ENCODE measurements around the gene GAP43.

Gene GAP43

DNA sequence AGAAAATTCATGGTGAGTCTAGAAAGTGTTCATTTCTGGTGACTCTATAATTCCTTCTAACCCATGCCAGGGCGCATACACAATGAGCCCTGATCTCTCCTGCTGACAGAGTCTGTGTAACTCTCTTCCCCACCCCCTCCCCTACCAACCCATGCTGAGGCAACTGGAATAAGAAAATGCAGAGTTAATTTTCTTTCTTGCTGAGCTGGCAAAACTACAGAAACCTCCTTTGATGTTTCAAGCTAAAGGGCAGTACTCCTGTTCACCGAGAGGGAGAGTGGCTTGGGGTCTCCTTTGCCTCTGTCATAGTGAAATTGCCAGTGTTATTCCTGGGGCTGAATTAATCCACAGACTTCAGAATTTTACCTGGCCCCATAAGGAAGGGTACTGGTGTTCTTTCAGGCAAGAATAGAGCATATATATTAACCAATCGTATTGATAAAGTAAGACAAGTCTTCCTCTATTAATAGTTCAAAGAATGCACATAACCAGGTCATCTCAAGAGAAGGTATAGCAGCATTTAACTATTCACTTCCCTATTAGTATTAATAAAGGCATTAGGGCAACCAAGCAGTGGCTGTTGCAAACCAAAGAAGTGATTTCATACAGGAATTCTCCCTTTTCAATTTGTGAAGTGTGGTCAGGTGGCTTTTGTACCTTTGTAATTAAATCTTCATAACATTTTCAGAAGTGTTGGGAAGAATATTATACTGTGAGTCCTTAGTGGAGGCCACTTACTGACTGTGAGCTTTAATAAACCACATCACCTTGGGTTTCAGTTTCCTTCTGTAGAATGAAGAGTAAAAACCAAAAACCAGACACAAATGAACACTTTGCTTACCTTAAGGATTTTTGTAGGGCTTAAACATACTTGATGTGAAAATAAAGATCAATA is 4.1 kb downstream of the GAP43 start:
- no peak for DNase-seq (ENCODE audit: low spot score)

DNA sequence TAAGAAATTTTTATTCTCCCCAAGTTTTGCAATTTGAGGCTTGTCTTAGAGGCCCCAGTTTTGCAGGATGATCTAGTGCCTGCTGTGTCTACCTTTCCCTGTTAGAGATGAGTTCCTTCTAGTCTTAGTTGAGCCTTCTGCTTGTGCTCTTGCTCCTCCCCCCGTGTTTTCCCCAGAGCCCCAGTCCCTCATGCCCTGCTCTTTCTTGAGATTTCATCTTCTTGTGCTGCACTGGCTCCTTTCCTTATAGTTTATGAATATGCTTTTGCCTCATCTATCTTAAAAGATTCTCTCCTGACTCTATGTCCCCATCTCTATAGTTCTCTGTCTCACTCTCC is 4.7 kb downstream of the GAP43 start:
- DNase-seq (ENCODE audit: low spot score), result no peak

DNA sequence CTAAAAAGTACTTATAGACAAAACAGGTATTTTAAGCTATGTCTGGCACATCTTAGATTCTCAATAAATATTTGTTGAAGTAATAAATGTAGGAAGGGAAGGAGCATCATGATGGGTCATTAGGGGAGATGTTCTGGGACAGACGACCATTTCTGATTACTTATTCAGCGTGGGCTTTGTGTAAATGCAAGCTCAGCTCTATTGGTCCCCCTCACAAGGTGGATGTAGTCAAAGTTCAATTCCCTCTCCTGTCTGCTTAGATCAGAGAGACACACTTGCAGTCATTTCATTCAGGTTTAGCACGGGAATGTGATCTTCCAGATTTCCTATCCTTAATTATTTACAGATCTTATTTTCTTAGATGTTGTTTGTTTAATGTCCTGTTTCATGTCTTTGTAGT is 7.5 kb downstream of the GAP43 start:
- no peak for DNase-seq (ENCODE audit: low spot score)

DNA sequence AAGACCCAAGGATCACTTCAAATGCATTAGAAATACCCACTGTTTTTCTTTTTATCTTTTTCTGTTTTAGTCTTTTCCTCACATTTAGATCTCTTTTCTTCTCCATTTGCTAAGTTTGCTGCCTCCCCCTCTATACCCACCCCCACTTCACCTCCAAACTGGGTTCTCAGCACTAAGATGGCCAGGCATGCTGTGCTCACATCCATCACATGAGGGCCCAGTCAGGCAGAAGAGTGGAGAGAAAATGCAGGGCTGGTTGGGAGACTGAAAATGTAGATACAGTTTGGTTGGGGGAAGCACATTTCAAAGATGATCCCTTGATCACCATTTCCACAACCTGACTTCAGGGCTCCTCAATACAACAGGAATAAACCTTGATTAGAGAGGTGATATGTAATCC is 8.7 kb downstream of the GAP43 start:
- DNase-seq (ENCODE audit: low spot score), result no peak

DNA sequence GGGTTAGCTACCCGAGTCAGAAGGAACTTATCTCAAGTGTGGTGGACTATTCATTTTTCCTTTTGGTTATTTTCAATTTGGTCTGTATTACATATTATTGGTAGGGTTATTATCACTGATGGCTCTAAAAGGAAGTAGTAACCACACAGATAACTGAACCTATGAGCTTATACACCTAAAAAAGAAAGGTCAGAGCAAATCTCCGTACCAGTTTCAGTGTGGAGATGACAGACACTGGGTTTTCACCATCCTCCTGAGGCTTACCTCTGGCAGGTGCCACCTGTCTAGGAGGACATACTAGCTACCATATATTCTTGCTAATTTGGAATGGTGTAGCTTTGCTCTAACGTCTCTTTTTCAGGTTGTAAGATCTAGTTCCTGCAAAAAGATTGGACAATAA is 10.2 kb downstream of the GAP43 start:
- no peak for DNase-seq (ENCODE audit: low spot score)

DNA sequence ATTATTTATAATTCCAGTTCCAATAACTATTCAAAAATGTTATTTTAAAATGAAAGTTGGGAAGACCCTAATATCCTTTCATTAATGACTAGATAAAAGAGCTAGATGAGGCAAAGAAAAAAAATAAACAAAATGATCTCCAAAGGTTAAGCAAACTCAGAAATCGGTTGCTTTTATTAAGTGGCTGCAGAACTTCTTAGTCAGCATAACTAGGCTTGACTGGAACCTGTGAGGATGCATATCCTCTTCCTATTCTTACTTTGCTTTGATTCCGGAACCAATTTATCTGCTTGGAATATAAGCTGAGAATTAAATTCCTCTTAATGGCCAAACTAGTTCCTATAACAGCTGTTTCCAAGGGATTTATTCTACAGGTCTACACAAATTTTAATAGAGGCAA is 10.7 kb downstream of the GAP43 start:
- no peak for DNase-seq (ENCODE audit: low spot score)

DNA sequence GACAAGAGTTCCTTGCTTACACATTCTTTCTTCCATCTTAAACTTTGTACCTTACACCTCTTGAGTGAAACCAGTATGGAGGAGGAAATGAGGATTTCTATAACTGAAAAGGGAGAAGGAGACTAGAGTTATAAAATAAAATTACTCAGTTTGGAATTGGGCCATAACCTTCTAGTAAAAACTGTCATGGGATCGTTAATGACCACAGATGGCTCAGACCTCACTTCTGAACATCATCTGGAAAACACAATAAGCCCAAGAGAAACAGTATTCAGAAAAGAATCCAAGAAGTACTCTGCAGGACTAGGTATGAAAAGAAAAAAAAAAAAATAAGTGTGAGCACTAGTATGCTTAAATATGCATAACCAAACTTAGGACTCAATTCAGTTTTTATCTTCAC is 12.1 kb downstream of the GAP43 start:
- no peak for DNase-seq (ENCODE audit: low spot score)

DNA sequence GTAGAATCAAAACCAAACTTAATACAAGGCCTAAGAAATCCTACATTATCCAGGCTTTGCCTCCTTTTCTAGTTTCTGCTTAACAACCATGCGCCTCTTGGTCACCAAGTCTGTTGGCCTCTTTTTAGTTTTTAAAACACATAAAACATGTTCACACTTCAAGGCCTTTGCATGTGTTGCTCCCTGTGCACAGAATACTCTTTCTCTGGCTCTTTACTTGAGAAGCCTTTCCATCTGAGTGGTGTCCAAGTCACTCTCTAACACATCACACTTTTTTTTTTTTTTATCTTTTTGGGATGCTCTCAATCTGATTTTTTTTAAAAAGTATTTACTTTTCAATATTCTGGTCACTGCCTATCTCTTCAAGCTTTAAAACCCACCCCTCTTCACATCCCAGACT is 14.9 kb downstream of the GAP43 start:
- DNase-seq (ENCODE audit: low spot score), result no peak

DNA sequence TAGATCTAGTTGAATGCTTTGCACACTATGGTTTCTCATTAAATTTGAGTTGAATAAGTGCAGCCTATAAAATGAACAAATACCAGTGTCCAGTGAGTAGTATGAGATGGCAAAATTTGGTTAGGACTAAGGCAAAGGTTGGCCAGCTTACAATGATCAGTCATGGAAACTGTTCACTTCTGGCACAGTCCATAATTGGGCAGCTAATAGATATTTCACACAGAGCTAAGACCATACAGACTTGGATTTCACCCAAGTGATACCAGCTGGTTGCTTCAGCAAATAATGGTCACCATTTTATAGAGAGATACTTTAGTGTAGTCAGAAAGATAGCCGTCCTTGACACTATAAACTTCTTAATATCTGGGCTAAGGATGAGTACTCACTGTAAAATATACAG is 15.7 kb downstream of the GAP43 start:
- no peak for DNase-seq (ENCODE audit: low spot score)

DNA sequence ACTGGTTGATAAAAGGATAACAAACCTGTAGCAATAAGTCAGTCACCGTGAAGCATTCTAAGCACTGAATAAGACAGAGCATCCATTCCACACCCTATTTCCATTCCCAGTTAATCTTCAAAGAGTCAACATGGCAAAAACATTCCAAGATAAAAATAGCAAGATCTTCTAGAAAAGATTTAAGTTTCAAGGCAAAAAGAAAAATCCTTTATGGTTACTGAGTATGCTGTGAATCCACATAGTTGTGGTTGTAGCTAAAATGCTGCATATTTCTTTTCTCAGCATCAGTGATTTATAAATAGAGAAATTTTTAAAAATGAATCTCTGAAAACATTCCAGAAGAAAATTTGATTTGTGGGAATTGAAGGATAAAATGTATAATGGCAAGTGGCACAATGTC is 21.1 kb downstream of the GAP43 start:
- DNase-seq (ENCODE audit: low spot score), result no peak

DNA sequence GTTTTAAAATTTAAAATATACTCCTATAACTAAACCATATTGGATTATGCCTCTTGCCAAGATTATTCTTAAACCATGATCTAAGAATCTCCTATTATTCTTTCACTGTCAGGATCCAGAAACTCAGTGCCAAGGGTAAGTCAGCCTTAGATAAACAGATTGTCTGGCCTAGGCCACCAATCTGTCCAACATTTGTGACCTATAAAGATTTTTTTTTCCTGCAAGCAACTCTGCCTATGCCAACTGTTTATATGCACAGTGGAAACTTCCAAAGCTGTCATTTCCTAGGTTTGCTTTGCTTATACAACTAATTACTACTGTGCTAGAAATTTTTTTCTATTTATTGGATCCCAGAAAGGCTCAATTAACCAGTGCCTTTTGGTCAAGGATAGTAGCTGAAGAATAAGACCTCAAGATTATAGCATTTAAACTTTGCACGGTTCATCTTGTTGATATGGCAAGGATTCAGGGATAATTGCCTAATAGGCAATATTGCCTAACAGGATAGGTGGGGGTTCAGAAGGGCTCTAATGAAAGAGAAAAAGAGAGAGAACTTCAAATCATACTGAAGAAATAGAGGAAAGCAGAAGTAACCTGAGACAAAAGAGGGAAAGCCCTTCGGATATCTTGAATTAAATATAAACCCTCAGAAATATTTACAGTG is 22.8 kb downstream of the GAP43 start:
- DNase-seq (ENCODE audit: low spot score), result no peak

DNA sequence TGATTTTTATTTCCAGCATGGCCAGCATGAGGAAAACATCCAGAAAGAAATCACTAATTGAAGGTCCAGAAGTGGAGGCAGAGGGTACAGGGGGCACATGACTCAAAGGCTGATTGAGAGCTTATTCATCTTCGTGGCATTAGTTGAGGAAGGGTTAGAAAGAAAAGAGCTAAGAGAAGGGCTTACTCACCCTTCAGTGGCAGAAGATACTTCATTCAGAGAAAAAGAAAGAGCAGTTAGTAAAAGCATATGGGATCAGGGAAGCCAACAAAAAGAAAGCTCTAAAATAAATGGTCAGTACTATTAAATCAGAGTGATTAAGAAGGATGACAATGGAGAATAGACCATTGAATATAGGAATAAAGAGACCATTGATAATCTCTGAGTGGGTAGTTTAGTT is 25.2 kb downstream of the GAP43 start:
- DNase-seq (ENCODE audit: low spot score), result no peak

DNA sequence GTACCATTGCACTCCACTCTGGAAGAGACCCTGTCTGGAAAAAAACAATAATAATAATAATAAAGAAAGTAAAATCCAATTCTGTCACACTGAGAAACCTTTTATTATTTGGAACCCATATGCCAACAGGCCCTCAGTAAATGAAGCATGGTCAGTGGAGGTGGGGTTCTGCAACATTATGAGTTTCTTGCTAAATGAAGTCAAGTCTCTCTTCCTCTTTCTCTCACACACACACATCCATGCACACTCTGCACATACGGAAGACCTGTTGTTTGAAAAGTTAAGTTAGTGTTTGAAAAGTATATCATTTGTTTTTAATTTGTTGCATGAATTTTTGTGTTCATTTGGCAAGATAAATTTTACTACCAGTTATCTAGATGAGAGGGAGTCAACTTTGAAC is 27.8 kb downstream of the GAP43 start:
- DNase-seq (ENCODE audit: low spot score), result no peak

DNA sequence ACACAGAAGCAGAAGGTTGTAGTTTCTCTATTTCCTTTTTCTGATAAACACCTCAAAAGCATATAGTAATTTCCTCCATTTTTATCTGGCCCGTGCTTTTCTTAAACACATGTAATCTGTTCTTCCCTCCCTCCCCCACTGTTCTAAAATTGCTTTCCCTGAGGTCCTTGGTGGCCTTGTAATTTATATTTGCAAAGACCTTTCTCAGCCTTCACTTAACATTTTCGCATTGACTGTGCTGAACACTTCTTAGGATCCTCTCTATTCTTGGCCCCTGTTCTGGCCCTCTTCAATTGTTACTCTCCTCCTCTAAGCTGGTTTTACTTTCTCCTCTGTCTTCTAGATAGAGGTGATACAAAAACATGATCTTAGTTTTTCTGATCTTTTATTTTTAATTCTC is 28.3 kb downstream of the GAP43 start:
- DNase-seq (ENCODE audit: low spot score), result no peak

DNA sequence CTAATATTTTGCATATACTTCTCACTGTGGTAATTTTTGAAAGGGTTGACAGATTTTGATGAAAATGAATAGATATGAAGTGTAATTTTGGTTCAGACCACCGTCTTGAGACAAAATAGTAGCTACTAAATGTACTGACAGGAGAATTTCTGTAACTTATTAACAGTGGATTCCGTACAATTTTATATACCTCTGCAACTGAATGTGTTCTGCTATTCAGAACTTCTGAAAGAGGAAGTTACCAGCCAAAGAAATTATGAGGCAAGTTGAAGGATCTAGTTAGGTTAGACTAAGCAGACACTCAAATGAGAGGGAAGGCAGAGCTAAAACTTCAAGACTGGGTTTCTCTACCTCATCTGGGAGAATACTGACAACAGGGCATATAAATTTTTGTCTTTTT is 29.4 kb downstream of the GAP43 start:
- DNase-seq (ENCODE audit: low spot score), result no peak

DNA sequence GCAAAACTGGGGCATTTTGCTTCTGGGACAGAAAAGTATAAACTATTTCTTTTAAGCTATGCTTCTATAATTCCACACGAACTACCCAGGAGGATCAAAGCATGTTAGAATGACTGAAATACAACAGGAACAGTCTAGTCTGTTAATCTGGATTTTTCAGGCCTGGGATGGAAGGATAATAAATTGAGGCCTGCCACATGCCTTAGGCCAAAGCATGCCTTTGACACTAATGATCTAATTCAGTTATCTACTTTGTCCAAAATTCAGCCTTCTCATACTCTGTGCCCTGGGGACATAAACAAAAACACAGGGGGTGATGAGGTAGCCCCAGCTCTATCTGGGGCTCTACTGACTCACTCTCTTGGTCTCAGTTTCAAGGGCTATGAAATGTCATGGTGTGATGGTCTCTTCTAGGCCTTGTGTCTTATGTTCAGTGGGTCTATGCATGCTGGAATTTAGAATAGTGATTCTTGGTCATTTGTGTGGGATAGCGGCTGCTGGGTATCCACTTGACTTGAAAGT is 32.5 kb downstream of the GAP43 start:
- no peak for DNase-seq (ENCODE audit: low spot score)

DNA sequence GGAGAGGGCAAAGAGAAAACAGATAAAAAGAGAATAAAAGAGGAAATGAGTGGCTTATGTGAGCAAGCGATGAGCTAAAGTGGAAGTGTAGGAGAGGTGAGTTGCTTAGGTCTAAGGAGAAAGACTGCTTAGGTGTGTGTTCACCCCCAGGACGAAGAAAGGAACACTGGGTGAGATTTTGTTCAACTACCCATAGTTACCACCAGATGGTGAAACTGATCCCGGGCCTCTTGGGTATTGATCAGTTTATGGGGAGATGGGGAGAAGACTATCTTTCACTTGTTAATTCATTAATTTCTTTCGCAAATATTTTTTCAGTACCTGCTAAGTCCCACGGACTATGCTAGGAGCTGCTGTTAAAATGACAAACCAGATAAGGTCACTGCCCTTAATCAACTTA is 33.9 kb downstream of the GAP43 start:
- no peak for DNase-seq (ENCODE audit: low spot score)

DNA sequence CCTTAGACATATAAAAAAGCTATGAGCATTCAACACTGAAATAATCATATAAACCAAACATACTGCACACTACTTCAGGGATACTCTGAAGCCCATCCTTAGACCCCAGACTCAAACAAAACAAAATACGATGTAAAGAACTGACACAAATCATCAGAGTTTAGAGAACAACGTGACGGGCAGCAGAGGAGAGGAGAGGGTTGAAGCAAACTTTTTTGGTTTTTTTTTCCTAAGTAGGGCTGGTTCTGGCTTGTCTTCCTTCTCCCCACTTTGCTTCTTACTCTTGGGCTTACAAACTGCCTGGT is 34.7 kb downstream of the GAP43 start:
- no peak for DNase-seq (ENCODE audit: low spot score)

DNA sequence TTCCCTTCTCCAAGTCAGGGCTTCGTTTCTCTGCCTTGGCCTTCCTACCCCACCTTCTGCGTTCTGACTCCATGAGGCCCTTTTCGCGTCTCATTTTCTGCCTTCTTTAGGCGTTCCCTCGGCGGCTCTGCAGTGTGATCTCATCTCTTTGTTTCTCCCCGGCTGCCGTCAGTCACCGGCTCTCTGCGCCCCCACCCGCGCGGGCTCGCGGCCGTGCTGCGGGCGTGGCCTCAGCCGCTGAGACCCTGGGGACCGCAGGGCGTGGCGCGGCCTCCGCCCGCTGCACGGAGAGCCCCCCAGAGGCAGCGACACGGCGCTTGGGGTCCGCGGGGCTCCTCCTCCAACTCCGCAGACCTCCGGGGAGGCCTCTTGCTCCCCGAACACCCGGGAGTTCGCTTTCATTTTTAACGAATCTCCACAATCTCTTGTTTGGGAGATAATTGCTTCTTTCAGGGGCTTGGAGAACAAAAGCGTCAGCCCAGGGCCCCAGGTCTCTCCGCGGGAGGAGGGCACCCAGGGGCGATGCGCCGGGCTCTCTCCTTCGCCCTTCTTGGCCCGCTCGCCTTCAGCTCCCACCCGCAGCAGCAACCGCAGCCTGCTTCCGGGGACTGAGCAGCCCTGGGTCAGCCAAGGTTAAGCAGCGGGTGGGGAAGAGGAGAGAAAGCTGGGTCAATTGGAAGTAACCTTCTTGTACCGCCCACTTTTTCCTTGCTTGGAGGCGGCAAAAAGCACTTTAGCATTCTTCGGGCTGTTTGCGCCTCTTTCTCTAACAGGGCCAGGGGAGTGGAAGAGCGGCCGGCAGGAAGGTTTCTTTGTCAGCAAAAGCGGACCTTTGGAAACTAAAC is 35.2 kb downstream of the GAP43 start:
- peak; percentile 66 for DNase-seq (ENCODE audit: low spot score)

DNA sequence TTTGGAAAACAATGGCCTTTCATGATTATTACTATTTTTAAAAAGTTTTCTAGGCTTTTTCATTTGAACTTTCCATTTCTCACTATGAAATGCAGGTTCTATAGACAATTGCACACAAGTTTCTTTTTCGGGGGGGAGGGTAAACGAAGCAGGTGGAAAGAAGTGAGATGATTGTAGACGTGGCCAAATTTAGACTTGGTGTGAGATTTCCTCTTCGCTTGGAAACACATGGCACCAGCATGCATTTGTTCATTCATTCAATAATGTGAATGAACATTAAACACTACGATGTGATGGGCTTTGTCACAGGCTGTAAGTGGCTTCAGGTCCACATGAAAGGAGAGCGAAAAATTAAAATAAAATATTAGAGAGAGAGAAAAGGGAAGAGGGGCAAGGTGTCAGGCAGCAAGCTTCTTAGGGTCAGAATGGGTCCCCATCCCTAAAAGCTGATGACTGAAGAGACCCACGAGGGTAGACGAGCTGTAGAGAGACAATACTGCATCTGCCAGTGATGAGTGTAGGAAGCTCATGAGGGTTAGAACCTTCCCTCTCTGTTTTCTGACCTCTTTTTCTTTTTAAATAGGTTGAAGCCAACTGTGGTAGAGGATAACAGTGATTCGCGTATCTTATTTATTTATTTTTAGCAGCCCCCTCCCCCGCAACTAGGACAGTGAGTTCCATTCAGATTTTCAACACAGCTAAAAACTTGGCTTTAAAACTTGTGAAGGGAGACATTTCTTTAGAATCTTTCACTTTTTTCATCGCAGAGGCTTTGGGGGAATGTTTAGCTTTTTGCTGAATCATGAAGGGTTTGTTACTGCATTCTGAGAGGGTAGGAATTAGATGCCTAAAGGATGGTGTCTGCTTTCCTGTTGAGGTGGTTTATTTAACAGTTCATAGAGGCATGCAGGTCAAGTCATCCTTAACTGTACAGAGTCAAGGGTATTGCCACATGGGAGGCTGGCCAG is 36.2 kb downstream of the GAP43 start:
- DNase-seq (ENCODE audit: low spot score), result no peak

DNA sequence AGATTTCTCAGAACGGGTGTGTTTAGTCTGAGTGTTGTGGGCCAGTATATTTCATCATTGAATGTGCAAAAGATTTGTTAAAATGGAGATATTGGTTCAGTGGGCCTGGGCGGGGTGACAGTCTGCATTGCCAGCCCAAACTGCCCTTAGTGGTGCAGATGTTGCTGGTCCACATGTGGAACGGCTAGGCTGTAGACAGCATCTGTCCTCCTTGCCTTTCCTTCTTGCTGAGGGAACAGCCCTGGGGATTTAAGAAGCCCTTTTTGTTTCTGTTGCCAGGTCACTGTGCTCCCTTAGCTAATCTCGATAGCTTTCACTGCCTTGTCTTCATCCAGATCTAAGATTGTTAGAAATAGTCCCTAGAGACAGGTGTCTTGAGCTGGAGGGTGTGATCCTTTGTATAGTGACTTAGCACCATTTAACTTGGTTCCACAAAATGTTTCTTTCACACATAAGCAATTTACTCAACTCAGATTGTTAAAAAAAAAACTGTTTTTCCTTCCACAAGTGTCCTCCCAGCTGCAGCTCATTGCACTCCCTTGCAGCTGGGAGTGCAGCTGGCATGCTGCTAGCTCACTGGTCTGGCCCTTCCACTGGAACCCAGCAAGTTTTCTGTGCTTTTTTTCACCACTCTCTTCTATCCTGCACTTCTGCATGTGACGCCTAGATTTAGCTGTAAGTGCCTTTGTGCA is 37.5 kb downstream of the GAP43 start:
- peak; percentile 21 for DNase-seq (ENCODE audit: low spot score)

Measured in D341Med (cell line).